ENCODE measurements around the gene DHX38. TPM values are rescaled to one million over a fixed set of nuclear protein-coding genes. Genes with fewer than 3 reads are reported as not detected.

Gene DHX38
- total and polyA plus RNA-seq, 2 of the 13 experiments (the other 11 are each of a cell fraction or from before 2014, with no cell fraction given): 54.4 to 85.9 TPM

GRCh38 chr16:72124761-72125634 is 31.4 kb downstream of the DHX38 start (continued):
- TF ChIP-seq ZNF329 (CRISPR knock-in tag; IDR thresholded peaks at IDR 0.05; ENCODE audit: low read depth) (no peak), FOXA1 (IDR thresholded peaks at IDR 0.05) (no peak), FOXA1 (CRISPR knock-in tag; IDR thresholded peaks at IDR 0.05) (no peak), NFKBIZ (CRISPR knock-in tag; IDR thresholded peaks at IDR 0.05) (no peak), ZBTB39 (CRISPR knock-in tag; IDR thresholded peaks at IDR 0.05) (0 out of 2 replicates have a peak, but pooled peaks have one; percentile 43), FOXA3 (CRISPR knock-in tag; IDR thresholded peaks at IDR 0.05) (no peak), NFRKB (IDR thresholded peaks at IDR 0.05) (no peak), CENPX (CRISPR knock-in tag; IDR thresholded peaks at IDR 0.05) (no peak), KDM2A (CRISPR knock-in tag; IDR thresholded peaks at IDR 0.05; ENCODE audit: borderline replicate concordance, low read depth) (peak; percentile 46; the same call in 1 of the 2 replicates), NFE2 (CRISPR knock-in tag; IDR thresholded peaks at IDR 0.05) (no peak), ZNF260 (CRISPR knock-in tag; IDR thresholded peaks at IDR 0.05; ENCODE audit: borderline replicate concordance, low read depth) (no peak), ZBTB43 (CRISPR knock-in tag; conservative IDR thresholded peaks at IDR 0.05) (no peak), ZNF766 (CRISPR knock-in tag; IDR thresholded peaks at IDR 0.05; ENCODE audit: borderline replicate concordance) (peak; percentile 76; the same call in 1 of the 2 replicates), BORCS8-MEF2B (CRISPR knock-in tag; IDR thresholded peaks at IDR 0.05) (no peak), ATF7 (IDR thresholded peaks at IDR 0.05) (no peak), ATF7 (CRISPR knock-in tag; IDR thresholded peaks at IDR 0.05) (no peak), ZFY (CRISPR knock-in tag; IDR thresholded peaks at IDR 0.05) (0 out of 2 replicates have a peak, but pooled peaks have one; percentile 37), SIN3A (IDR thresholded peaks at IDR 0.05; ENCODE audit: borderline replicate concordance, low read depth, low read length) (no peak)
- TF ChIP-seq, protein P1, sequence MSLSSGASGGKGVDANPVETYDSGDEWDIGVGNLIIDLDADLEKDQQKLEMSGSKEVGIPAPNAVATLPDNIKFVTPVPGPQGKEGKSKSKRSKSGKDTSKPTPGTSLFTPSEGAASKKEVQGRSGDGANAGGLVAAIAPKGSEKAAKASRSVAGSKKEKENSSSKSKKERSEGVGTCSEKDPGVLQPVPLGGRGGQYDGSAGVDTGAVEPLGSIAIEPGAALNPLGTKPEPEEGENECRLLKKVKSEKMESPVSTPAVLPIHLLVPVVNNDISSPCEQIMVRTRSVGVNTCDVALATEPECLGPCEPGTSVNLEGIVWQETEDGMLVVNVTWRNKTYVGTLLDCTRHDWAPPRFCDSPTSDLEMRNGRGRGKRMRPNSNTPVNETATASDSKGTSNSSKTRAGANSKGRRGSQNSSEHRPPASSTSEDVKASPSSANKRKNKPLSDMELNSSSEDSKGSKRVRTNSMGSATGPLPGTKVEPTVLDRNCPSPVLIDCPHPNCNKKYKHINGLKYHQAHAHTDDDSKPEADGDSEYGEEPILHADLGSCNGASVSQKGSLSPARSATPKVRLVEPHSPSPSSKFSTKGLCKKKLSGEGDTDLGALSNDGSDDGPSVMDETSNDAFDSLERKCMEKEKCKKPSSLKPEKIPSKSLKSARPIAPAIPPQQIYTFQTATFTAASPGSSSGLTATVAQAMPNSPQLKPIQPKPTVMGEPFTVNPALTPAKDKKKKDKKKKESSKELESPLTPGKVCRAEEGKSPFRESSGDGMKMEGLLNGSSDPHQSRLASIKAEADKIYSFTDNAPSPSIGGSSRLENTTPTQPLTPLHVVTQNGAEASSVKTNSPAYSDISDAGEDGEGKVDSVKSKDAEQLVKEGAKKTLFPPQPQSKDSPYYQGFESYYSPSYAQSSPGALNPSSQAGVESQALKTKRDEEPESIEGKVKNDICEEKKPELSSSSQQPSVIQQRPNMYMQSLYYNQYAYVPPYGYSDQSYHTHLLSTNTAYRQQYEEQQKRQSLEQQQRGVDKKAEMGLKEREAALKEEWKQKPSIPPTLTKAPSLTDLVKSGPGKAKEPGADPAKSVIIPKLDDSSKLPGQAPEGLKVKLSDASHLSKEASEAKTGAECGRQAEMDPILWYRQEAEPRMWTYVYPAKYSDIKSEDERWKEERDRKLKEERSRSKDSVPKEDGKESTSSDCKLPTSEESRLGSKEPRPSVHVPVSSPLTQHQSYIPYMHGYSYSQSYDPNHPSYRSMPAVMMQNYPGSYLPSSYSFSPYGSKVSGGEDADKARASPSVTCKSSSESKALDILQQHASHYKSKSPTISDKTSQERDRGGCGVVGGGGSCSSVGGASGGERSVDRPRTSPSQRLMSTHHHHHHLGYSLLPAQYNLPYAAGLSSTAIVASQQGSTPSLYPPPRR (CRISPR knock-in tag; IDR thresholded peaks at IDR 0.05; ENCODE audit: borderline replicate concordance): no peak
- TF ChIP-seq, protein P2, sequence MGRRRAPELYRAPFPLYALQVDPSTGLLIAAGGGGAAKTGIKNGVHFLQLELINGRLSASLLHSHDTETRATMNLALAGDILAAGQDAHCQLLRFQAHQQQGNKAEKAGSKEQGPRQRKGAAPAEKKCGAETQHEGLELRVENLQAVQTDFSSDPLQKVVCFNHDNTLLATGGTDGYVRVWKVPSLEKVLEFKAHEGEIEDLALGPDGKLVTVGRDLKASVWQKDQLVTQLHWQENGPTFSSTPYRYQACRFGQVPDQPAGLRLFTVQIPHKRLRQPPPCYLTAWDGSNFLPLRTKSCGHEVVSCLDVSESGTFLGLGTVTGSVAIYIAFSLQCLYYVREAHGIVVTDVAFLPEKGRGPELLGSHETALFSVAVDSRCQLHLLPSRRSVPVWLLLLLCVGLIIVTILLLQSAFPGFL (CRISPR knock-in tag; IDR thresholded peaks at IDR 0.05): peak; percentile 51; the same call in 1 of the 2 replicates
